NB4 (cell line): ENCODE measurements around the gene AADACL2.

ENCODE experiments used
- CTCF ChIP-seq: IDR thresholded peaks from one replicate; pipeline ENCODE4 v1.5.1; 2012; ENCODE audit warnings: low read depth, low read length
- POLR2A ChIP-seq: IDR thresholded peaks from 2 replicates; pipeline ENCODE4 v1.6.1; 2011; ENCODE audit warnings: mild to moderate bottlenecking; ENCODE audit not compliant: insufficient read length; ENCODE audit errors: extremely low read depth

DNA sequence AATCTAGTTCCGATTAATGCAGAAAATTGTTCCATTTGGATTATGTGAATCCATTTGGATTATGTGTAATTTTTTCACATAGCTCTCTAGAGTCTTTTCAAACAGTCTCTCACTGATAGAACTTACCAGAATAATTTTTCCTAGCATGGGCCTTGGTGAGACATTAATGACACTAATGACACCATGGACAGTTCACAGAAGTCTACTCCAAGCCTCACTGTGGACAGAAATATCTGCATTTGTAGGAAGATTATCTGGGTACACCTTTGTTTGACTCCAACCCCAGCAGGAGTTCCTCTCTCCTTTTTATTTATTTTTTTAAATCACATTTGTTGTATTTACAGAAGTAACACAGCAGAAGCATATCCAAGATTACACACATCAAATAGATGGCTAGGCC lies 27.9 kb downstream of the AADACL2 start:
- TF ChIP-seq POLR2A = no peak
- TF ChIP-seq CTCF = no peak
